K562 (cell line): Measurements from ENCODE around the gene ADD3. TPM values are rescaled to one million over a fixed set of nuclear protein-coding genes. Genes with fewer than 3 reads are reported as not detected.

Experiments used
- ATAC-seq: fragments of 200-7000 bp; cut with Tn5 transposase; 3 replicates; pipeline ENCODE4 v1.9.1; 2020; ENCODE audit warnings: moderate library complexity
- BruUV-seq: library from RNA; stranded (reverse); fragments of 400-500 nt; replicated peaks from 2 replicates; lab custom pipeline; 2021; lab: Mats Ljungman, UMichigan
- CTCF ChIA-PET: fragments of 300-600 bp; formaldehyde crosslinking; extraction: SDS; loops from one replicate; lab custom pipeline; 2021; ENCODE audit warnings: low intra/inter-chr PET ratio; lab: Yijun Ruan, JAX
- POLR2A ChIA-PET: fragments of 300-600, 350-650 bp; sonication (Branson Sonifier 250); formaldehyde crosslinking; extraction: SDS; loops from one replicate; lab custom pipeline; 2021; ENCODE audit warnings: antibody characterized with exemption, inconsistent platforms; lab: Yijun Ruan, JAX
- DNase-seq, 4 experiments: peaks; one replicate each; pipeline versions ENCODE4 v3.0.0 to v3.0.0-alpha.2; 2011 to 2018; ENCODE audit warnings: low spot score in 3 of 4, mixed read lengths in 3 of 4; ENCODE audit errors: extremely low read depth in 1 of 4
- FAIRE-seq: peaks from 2 replicates; lab custom pipeline; 2011; peaks lifted over from hg19 to GRCh38; lab: Jason Lieb, UNC
- H2AFZ ChIP-seq: 2 replicates; pipeline ENCODE4 v1.6.0; 2011; ENCODE audit warnings: low read depth, low read length, control low read depth, inconsistent platforms
- H3K27ac ChIP-seq: fragments of 200-600 bp; 3 replicates; pipeline ENCODE4 v1.8.0; 2011; ENCODE audit warnings: low read depth, mild to moderate bottlenecking, control low read depth, inconsistent platforms, low read length, moderate library complexity, mixed read lengths; ENCODE audit errors: extremely low read depth
- H3K27me3 ChIP-seq, 2 experiments: fragments of 300-600 bp in 1 of 2; 2 replicates in 1 of 2; 3 replicates in 1 of 2; pipeline versions ENCODE4 v1.6.0 to v1.8.0; 2011; ENCODE audit warnings: inconsistent platforms in 2 of 2, low read length in 2 of 2, mild to moderate bottlenecking in 1 of 2, mixed read lengths in 1 of 2, moderate library complexity in 1 of 2; ENCODE audit not compliant: control insufficient read depth in 2 of 2, insufficient read depth in 2 of 2
- H3K36me3 ChIP-seq: fragments of 300-600 bp; 3 replicates; pipeline ENCODE4 v1.8.0; 2011; ENCODE audit warnings: mild to moderate bottlenecking, low read length, inconsistent platforms; ENCODE audit not compliant: control insufficient read depth, insufficient read depth
- H3K4me1 ChIP-seq, 2 experiments: fragments of 200-600 bp in 1 of 2; replicated peaks in 1 of 2; 2 replicates in 1 of 2; 3 replicates in 1 of 2; pipeline versions ENCODE4 v1.5.1 to v1.8.0; 2011; ENCODE audit warnings: inconsistent platforms in 2 of 2, low read length in 2 of 2, mild to moderate bottlenecking in 1 of 2, mixed read lengths in 1 of 2, moderate library complexity in 1 of 2; ENCODE audit not compliant: control insufficient read depth in 2 of 2, insufficient read depth in 2 of 2
- H3K4me2 ChIP-seq: 2 replicates; pipeline ENCODE4 v1.6.1; 2011; ENCODE audit warnings: low read length, control low read depth, inconsistent platforms, mixed read lengths; ENCODE audit not compliant: insufficient read depth
- H3K4me3 ChIP-seq: fragments of 200-600 bp; sonication (generic), shearing (Covaris generic); 2 replicates; pipeline ENCODE4 v1.5.1; 2016; ENCODE audit warnings: control low read depth, inconsistent platforms
- H3K79me2 ChIP-seq: fragments of 200-600 bp; 3 replicates; pipeline ENCODE4 v1.8.0; 2011; ENCODE audit warnings: low read length, inconsistent platforms; ENCODE audit not compliant: control insufficient read depth, insufficient read depth
- H3K9ac ChIP-seq, 2 experiments: 2 replicates each; pipeline versions ENCODE4 v1.6.0 to v1.6.1; 2011; ENCODE audit warnings: low read depth in 2 of 2, low read length in 2 of 2, control low read depth in 1 of 2, inconsistent platforms in 1 of 2, mild to moderate bottlenecking in 1 of 2, mixed read lengths in 1 of 2; ENCODE audit not compliant: insufficient read depth in 1 of 2
- H3K9me1 ChIP-seq: one replicate; pipeline ENCODE4 v1.6.0; 2011; ENCODE audit warnings: inconsistent platforms, mild to moderate bottlenecking, low read length, moderate library complexity; ENCODE audit not compliant: control insufficient read depth, insufficient read depth
- H3K9me3 ChIP-seq: replicated peaks from 2 replicates; pipeline ENCODE4 v1.5.1; 2011; ENCODE audit warnings: low read depth, low read length, inconsistent platforms; ENCODE audit not compliant: control insufficient read depth, insufficient read depth
- H4K20me1 ChIP-seq: replicated peaks from 2 replicates; pipeline ENCODE4 v1.6.1; 2011; ENCODE audit warnings: low read length, inconsistent platforms, mixed read lengths; ENCODE audit not compliant: control insufficient read depth, insufficient read depth
- NCOA2 ChIP-seq, 2 experiments: fragments of 450-650 bp; IDR thresholded peaks; 2 replicates each; pipeline ENCODE4 v1.6.1; 2018; ENCODE audit warnings: mild to moderate bottlenecking in 2 of 2, moderate library complexity in 1 of 2; ENCODE audit not compliant: partially characterized antibody in 2 of 2
- NR3C1 ChIP-seq: sonication (generic); formaldehyde crosslinking; IDR thresholded peaks from 2 replicates; pipeline ENCODE4 v1.8.1; 2022; ENCODE audit warnings: missing genetic modification reagents
- SOX6 ChIP-seq: fragments of 450-650 bp; IDR thresholded peaks from 2 replicates; pipeline ENCODE4 v1.6.1; 2014; ENCODE audit warnings: mild to moderate bottlenecking
- ZNF766 ChIP-seq: fragments of 200-800 bp; sonication (Bioruptor generic); conservative IDR thresholded peaks from 2 replicates; pipeline ENCODE4 v1.6.1; 2016; ENCODE audit warnings: missing genetic modification characterization, missing compliant biosample characterization
- in situ Hi-C: fragments of 300-500 bp; cut with MboI; formaldehyde crosslinking; loops from 4 replicates; pipeline ENCODE4 v1.15.0; 2018; ENCODE audit warnings: inconsistent platforms, mixed read lengths
- intact Hi-C: fragments of 100-400 bp; cut with micrococcal nuclease; formaldehyde crosslinking; loops from 2 replicates; pipeline ENCODE4 v1.14.2; 2022
- polyA plus RNA-seq, 8 experiments: library from polyadenylated mRNA; depleted of rRNA in 4 of 8; stranded (reverse) in 5 of 8; unstranded in 3 of 8; fragments of >200 nt; fragmentation: Nextera tagmentation in 2 of 8; fragmentation: Illumina TruSeq in 1 of 8; extraction: Ambion mirVana in 2 of 8; extraction: Trizol in 1 of 8; gene quantifications; 2 replicates each; pipeline versions ENCODE4 v1.2.1 to v1.2.3, GENCODE V29; 2011 to 2014; ENCODE audit warnings: inconsistent platforms in 1 of 8, missing spikeins in 1 of 8
- total RNA-seq, 7 experiments: library from RNA; depleted of rRNA in 6 of 7; stranded (reverse); fragments of >200 nt in 6 of 7; fragmentation: Illumina TruSeq in 2 of 7; extraction: Trizol in 2 of 7; gene quantifications; 2 replicates each; pipeline versions ENCODE4 v1.2.1 to v1.2.3, GENCODE V29; 2011 to 2021; ENCODE audit warnings: low replicate concordance in 1 of 7
- TF ChIP-seq, protein P1 (sequence below): sonication (generic); formaldehyde crosslinking; IDR thresholded peaks from 2 replicates; pipeline ENCODE4 v1.8.0; 2023; ENCODE audit warnings: mild to moderate bottlenecking, missing genetic modification reagents
- TF ChIP-seq, protein P2 (sequence below): sonication (generic); formaldehyde crosslinking; IDR thresholded peaks from 2 replicates; pipeline ENCODE4 v1.8.1; 2023; ENCODE audit warnings: mild to moderate bottlenecking, missing genetic modification reagents
- TF ChIP-seq, protein P3 (sequence below): sonication (generic); formaldehyde crosslinking; IDR thresholded peaks from 2 replicates; pipeline ENCODE4 v1.8.0; 2022; ENCODE audit warnings: mild to moderate bottlenecking, missing genetic modification reagents

The ADD3 gene
- total and polyA plus RNA-seq, 9 of the 15 experiments (the other 6 are each of a cell fraction or from before 2014, with no cell fraction given): 13.2 to 125 (median 31.7) TPM

DNA sequence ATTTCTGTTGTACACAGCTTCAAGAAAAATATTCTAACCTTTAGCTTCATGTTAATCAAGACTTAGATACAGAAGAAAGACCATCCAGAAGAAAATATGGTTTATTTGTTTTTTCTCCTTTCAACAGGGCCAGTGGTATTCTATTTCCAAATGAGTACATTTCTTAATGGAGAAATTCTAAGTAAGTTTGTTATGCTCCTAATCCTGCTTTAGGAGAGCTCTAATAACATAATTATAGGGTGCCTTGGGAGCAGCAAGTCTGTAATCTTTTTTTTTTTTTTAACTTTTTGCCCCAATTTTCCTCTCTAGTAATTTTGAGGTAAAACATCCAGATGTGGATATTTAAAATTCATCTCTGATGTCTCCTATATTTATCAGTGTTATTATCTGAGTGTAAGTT lies 98.1 kb downstream of the ADD3 start:
- intact Hi-C loops (no loop called here), in situ Hi-C loops (no loop called here)
- H3K9ac ChIP-seq: no peak overlapping the region
- H3K4me3 ChIP-seq: no peak overlapping the region
- no peaks in the 10 kb centered on the region for H3K79me2 ChIP-seq
- DNase-seq: no peak
- H3K27me3 ChIP-seq: no peaks in the 10 kb centered on the region
- H3K4me1 ChIP-seq: no peaks in the 10 kb centered on the region
- no peak for ATAC-seq
- POLR2A ChIA-PET: interaction anchor here (1.2 kb wide), 1 partner anchor 10 kb away, joined by 4 read pairs; no protein-coding TSS in a partner anchor
- H3K9me1 ChIP-seq: no peaks in the 10 kb centered on the region
- no TSS peak for BruUV-seq
- peaks cover 22% of the 10 kb centered on the region; the same call in 2 of the 3 replicates for H3K36me3 ChIP-seq
- no peaks in the 10 kb centered on the region for H3K9me3 ChIP-seq
- CTCF ChIA-PET: no interaction called here
- H3K4me2 ChIP-seq: no peak overlapping the region
- no peaks in the 10 kb centered on the region for H4K20me1 ChIP-seq
- no peak for FAIRE-seq
- H3K27ac ChIP-seq: no peak overlapping the region
- H2AFZ ChIP-seq: no peak overlapping the region
- TF ChIP-seq, protein P1, sequence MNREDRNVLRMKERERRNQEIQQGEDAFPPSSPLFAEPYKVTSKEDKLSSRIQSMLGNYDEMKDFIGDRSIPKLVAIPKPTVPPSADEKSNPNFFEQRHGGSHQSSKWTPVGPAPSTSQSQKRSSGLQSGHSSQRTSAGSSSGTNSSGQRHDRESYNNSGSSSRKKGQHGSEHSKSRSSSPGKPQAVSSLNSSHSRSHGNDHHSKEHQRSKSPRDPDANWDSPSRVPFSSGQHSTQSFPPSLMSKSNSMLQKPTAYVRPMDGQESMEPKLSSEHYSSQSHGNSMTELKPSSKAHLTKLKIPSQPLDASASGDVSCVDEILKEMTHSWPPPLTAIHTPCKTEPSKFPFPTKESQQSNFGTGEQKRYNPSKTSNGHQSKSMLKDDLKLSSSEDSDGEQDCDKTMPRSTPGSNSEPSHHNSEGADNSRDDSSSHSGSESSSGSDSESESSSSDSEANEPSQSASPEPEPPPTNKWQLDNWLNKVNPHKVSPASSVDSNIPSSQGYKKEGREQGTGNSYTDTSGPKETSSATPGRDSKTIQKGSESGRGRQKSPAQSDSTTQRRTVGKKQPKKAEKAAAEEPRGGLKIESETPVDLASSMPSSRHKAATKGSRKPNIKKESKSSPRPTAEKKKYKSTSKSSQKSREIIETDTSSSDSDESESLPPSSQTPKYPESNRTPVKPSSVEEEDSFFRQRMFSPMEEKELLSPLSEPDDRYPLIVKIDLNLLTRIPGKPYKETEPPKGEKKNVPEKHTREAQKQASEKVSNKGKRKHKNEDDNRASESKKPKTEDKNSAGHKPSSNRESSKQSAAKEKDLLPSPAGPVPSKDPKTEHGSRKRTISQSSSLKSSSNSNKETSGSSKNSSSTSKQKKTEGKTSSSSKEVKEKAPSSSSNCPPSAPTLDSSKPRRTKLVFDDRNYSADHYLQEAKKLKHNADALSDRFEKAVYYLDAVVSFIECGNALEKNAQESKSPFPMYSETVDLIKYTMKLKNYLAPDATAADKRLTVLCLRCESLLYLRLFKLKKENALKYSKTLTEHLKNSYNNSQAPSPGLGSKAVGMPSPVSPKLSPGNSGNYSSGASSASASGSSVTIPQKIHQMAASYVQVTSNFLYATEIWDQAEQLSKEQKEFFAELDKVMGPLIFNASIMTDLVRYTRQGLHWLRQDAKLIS (CRISPR knock-in tag): no peak
- TF ChIP-seq ZNF766 (CRISPR knock-in tag) (no peak), NR3C1 (CRISPR knock-in tag) (no peak), SOX6 (no peak), NCOA2 (IDR thresholded peaks at IDR 0.05; ENCODE audit: partially characterized antibody in 2 of 2) (no peak)
- TF ChIP-seq, protein P2, sequence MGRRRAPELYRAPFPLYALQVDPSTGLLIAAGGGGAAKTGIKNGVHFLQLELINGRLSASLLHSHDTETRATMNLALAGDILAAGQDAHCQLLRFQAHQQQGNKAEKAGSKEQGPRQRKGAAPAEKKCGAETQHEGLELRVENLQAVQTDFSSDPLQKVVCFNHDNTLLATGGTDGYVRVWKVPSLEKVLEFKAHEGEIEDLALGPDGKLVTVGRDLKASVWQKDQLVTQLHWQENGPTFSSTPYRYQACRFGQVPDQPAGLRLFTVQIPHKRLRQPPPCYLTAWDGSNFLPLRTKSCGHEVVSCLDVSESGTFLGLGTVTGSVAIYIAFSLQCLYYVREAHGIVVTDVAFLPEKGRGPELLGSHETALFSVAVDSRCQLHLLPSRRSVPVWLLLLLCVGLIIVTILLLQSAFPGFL (CRISPR knock-in tag): no peak
- TF ChIP-seq, protein P3, sequence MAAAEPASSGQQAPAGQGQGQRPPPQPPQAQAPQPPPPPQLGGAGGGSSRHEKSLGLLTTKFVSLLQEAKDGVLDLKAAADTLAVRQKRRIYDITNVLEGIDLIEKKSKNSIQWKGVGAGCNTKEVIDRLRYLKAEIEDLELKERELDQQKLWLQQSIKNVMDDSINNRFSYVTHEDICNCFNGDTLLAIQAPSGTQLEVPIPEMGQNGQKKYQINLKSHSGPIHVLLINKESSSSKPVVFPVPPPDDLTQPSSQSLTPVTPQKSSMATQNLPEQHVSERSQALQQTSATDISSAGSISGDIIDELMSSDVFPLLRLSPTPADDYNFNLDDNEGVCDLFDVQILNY: no peak
